ENCODE results near the gene ATP2C2. TPM values are rescaled to one million over a fixed set of nuclear protein-coding genes. Genes with fewer than 3 reads are reported as not detected.

ATP2C2 gene
- polyA plus RNA-seq, 1 donor (not counting 4 experiments of a cell fraction or from before 2014, with no cell fraction given): 0.96 TPM

GRCh38 chr16:84501077-84501735, 132.9 kb downstream of the ATP2C2 start:
- Histone ChIP-seq H3K27me3 (ENCODE audit: control insufficient read depth, extremely low read depth, insufficient read depth, low read length) (no peaks in the 10 kb centered on the region), H3K36me3 (ENCODE audit: control insufficient read depth in 2 of 2, extremely low read depth in 1 of 2, insufficient read depth in 2 of 2, low read length in 2 of 2) (peaks cover 29 to 53% of the 10 kb centered on the region in 2 experiments), H4K20me1 (ENCODE audit: control insufficient read depth, extremely low read depth, insufficient read depth, low read length) (no peaks in the 10 kb centered on the region), H3K9me3 (ENCODE audit: control insufficient read depth, low read depth, low read length) (no peaks in the 10 kb centered on the region), H3K4me2 (ENCODE audit: control insufficient read depth, extremely low read depth, insufficient read depth, low read depth, low read length) (peak overlapping the region; percentile 66), H2AFZ (ENCODE audit: control insufficient read depth, low read length) (peak overlapping the region; percentile 49), H3K4me1 (ENCODE audit: control insufficient read depth, extremely low read depth, insufficient read depth, low read length) (peaks cover 66% of the 10 kb centered on the region), H3K9me1 (ENCODE audit: control insufficient read depth, extremely low read depth, insufficient read depth, low read length) (peaks cover 5% of the 10 kb centered on the region), H3K9ac (ENCODE audit: control insufficient read depth, extremely low read depth, insufficient read depth, low read length) (peak overlapping the region; percentile 65), H3K79me2 (ENCODE audit: control insufficient read depth, insufficient read depth, low read length) (peaks cover 61% of the 10 kb centered on the region), H3K27ac (ENCODE audit: control insufficient read depth, insufficient read depth, low read length) (peak overlapping the region; percentile 91), H3K4me3 (ENCODE audit: control insufficient read depth in 2 of 3, extremely low read depth in 1 of 3, insufficient read depth in 2 of 3, low read depth in 1 of 3, low read length in 3 of 3) (peak overlapping the region in 1 of 3 experiments; percentile 30)
- FAIRE-seq: peak; percentile 79
- dilution Hi-C loops (cut with MboI; ENCODE audit: extremely low pct_ligation_motif_present, low sequenced_read_pairs): no loop called here
- peak; percentile 92 for DNase-seq (ENCODE audit: low read depth, low spot score)
- TF ChIP-seq, protein P1, sequence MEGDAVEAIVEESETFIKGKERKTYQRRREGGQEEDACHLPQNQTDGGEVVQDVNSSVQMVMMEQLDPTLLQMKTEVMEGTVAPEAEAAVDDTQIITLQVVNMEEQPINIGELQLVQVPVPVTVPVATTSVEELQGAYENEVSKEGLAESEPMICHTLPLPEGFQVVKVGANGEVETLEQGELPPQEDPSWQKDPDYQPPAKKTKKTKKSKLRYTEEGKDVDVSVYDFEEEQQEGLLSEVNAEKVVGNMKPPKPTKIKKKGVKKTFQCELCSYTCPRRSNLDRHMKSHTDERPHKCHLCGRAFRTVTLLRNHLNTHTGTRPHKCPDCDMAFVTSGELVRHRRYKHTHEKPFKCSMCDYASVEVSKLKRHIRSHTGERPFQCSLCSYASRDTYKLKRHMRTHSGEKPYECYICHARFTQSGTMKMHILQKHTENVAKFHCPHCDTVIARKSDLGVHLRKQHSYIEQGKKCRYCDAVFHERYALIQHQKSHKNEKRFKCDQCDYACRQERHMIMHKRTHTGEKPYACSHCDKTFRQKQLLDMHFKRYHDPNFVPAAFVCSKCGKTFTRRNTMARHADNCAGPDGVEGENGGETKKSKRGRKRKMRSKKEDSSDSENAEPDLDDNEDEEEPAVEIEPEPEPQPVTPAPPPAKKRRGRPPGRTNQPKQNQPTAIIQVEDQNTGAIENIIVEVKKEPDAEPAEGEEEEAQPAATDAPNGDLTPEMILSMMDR (optimal IDR thresholded peaks at IDR 0.05 in 1 of 3, IDR thresholded peaks at IDR 0.05 in 1 of 3, conservative IDR thresholded peaks at IDR 0.05 in 1 of 3; ENCODE audit: extremely low read depth in 1 of 3, insufficient read depth in 2 of 3, low read length in 3 of 3): no peak
- no peak for TF ChIP-seq EZH2 (IDR thresholded peaks at IDR 0.05; ENCODE audit: low read length)

DNA sequence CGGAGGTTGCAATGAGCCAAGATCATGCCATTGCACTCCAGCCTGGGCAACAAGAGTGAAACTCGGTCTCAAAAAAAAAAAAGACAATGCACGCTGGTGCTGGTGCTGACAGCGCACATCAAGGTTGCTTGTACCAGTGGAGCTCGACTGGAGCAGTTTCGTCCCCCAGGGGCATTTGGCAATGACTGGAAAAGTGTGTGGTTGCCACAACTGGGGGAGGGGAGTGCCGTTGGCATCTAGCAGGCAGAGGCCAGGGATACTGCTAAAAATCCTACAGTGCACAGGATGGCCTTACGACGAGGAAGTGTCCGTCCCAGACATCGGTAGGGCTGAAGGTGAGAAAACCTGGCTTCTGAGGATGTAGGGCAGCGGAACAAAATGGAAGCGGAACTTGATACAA, 133.7 kb downstream of the ATP2C2 start:
- H3K27me3 ChIP-seq (ENCODE audit: control insufficient read depth, extremely low read depth, insufficient read depth, low read length): no peaks in the 10 kb centered on the region
- dilution Hi-C loops (cut with MboI; ENCODE audit: extremely low pct_ligation_motif_present, low sequenced_read_pairs): no loop called here
- H3K9me3 ChIP-seq (ENCODE audit: control insufficient read depth, low read depth, low read length): no peaks in the 10 kb centered on the region
- H3K4me3 ChIP-seq (ENCODE audit: control insufficient read depth in 2 of 3, extremely low read depth in 1 of 3, insufficient read depth in 2 of 3, low read depth in 1 of 3, low read length in 3 of 3): peak overlapping the region in 2 of 3 experiments; percentile 67 to 84
- peaks cover 69% of the 10 kb centered on the region for H3K4me1 ChIP-seq (ENCODE audit: control insufficient read depth, extremely low read depth, insufficient read depth, low read length)
- no peak for TF ChIP-seq EZH2 (IDR thresholded peaks at IDR 0.05; ENCODE audit: low read length)
- TF ChIP-seq, protein P1 (optimal IDR thresholded peaks at IDR 0.05 in 1 of 3, IDR thresholded peaks at IDR 0.05 in 1 of 3, conservative IDR thresholded peaks at IDR 0.05 in 1 of 3; ENCODE audit: extremely low read depth in 1 of 3, insufficient read depth in 2 of 3, low read length in 3 of 3): no peak
- peak overlapping the region; percentile 100 for H3K4me2 ChIP-seq (ENCODE audit: control insufficient read depth, extremely low read depth, insufficient read depth, low read depth, low read length)
- peak overlapping the region; percentile 88 for H3K9ac ChIP-seq (ENCODE audit: control insufficient read depth, extremely low read depth, insufficient read depth, low read length)
- no peak for DNase-seq (ENCODE audit: low read depth, low spot score)
- H2AFZ ChIP-seq (ENCODE audit: control insufficient read depth, low read length): no peak overlapping the region
- peaks cover 24 to 45% of the 10 kb centered on the region in 2 experiments for H3K36me3 ChIP-seq (ENCODE audit: control insufficient read depth in 2 of 2, extremely low read depth in 1 of 2, insufficient read depth in 2 of 2, low read length in 2 of 2)
- no peaks in the 10 kb centered on the region for H4K20me1 ChIP-seq (ENCODE audit: control insufficient read depth, extremely low read depth, insufficient read depth, low read length)
- H3K9me1 ChIP-seq (ENCODE audit: control insufficient read depth, extremely low read depth, insufficient read depth, low read length): peaks cover 5% of the 10 kb centered on the region
- H3K79me2 ChIP-seq (ENCODE audit: control insufficient read depth, insufficient read depth, low read length): peaks cover 56% of the 10 kb centered on the region
- no peak for FAIRE-seq
- H3K27ac ChIP-seq (ENCODE audit: control insufficient read depth, insufficient read depth, low read length): peak overlapping the region; percentile 91
